HG02610 (cell line): ENCODE results near the gene TMF1.
A peak's percentile ranks its signal among the peaks of the same experiment; 100 is the strongest.

ENCODE experiments used
- ATAC-seq: cut with Tn5 transposase; IDR thresholded peaks from one replicate; pipeline ENCODE4 v1.9.1; 2021; ENCODE audit warnings: mild to moderate bottlenecking, moderate library complexity; ENCODE audit not compliant: unreplicated experiment

Gene TMF1

DNA sequence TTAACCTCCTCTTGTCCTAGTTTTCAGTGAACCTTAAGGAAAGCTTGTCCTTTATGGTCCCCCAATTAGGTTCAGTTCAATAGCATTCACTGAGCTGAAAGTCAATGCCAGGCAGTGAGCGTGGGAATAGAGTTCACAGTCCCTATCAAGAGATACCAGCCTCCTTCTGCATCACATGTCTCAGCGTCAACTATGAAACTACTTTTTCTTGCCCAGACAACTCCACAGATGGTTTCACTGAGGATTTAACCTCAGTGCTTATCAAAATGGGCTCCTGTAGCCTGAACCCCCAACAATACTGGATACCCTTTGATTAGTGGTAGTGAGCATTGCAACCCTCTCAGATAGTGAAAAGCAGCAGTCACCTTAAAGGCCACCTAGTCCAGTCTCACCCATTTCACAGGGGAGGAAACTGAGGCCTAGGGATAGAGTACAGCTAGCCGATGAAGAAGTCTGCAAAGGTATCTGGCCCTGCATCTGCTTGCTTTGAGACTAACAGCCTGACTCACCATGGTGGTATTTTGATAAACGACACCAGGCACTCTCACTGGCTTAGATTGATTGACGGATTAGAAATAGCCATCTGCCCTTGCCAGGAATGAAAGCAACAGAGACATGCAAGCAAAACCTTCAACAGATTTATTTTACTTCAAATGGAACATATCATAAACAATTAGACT is 29.6 kb upstream of the TMF1 start:
- no peak for ATAC-seq

DNA sequence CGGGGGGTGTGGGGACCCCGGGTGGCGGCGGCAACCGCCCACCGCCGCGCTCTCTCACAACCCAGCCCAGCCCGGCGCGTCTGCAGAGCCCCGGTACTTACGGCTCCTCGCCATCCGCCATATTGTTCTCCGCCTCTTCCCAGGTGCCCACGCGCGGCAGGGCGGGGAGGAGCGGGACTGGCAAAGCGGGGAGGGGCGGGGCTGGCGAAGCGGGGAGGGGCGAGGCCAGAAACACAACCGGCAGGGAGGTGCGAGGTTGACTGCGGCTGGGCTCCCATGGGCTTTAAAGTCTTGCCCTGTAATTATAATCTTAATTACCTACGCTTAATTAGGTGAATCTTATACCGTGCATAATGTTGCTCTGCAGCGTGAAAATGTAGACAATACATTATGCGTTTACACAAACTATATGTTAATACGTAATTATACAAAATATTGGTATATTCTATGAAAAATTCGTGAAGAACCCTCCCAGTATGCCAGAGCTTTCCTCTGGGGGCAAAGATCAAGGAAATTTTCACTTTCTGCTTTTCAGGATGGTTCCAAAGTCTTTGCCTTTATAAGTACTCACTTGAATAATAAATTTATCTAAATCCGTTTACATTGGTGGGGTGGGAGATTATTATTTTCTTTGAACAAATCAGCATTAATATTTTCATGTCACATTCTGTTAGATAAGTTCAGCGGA is 28.2 kb upstream of the TMF1 start, which contains the start of gene UBA3:
UBA3 (minus strand) TSS at position 133 of the 688 bp plus-strand sequence; CDS start at position 121, 12 bp downstream.
- ATAC-seq, result peak; percentile 42

DNA sequence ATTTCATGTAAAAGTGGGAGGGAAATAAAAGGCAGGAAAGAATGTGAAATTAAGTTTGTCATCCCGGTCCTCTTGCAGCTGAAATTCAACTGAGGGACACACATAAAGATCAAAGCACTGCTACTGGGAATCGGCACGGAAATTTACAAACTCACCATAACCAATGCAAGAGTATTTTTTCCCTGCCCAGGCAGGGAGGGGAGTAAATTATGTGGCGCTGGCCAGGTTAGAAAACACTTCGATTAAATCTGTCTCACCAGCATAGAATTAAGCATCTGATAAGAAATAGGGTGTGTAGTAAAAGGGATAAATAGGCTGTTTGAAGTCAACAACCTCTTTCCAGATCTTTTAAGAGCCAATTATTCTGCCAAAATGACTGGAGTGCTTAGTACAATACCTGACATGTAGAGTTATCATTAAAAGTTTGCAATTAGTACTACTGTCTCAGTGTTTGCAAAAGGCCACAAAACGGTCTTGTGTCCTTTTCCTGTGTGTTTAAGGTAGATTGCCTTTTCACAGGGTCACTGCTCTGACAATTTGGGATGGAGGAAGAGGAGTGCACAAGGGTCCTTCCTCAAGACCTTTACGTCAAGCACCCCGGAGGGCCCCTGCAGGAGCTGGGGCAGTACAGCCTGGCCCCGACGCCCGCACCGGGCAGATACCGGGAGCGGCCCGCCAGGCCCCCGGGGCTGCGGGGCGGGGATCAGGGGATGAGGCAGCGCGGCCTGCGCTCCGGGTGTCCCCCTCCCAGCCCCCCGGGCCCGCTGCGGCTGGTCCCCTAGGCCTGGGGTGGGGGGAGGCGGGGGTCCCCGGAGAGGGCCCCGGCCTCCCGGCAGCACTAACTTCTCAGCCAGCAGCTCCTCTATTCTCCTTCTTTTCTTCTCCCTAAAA is 27.4 kb upstream of the TMF1 start:
- ATAC-seq, result no peak

DNA sequence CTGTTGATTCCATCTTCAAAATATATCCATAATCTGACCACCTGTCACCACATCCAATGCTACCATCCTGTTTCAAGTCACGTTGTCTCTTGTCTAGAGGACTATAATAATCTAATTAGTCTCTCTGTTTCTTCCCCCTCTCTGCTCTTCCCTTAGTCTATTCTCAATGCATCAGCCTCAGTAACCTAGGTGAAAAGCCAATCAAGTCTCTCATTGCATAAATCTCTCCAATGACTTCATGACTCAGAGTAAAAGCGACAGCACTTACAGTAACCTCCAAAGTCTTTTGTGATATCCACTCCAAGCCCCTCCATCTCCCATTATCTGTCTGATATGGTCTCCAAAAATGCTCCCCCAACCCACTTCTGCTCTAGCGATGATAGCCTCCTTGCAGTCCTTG is 20.8 kb upstream of the TMF1 start:
- ATAC-seq, result no peak

DNA sequence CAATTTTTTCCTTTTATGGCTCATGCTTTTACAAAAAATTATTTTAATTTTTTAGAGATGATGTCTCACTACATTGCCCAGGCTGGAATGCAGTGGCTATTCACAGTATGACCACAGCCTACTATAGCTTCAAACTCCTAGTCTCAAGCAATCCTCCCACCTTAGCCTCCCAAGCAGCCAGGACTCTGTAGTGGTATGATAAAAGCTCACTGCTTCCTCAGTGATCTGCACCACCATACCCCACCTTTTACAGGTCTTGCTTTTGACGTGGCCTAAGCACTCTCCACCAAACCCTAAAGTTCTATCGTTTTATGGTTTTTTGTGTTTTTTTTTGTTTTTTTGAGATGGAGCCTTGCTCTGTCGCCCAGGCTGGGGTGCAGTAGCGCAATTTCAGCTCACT is 14.0 kb upstream of the TMF1 start:
- no peak for ATAC-seq

DNA sequence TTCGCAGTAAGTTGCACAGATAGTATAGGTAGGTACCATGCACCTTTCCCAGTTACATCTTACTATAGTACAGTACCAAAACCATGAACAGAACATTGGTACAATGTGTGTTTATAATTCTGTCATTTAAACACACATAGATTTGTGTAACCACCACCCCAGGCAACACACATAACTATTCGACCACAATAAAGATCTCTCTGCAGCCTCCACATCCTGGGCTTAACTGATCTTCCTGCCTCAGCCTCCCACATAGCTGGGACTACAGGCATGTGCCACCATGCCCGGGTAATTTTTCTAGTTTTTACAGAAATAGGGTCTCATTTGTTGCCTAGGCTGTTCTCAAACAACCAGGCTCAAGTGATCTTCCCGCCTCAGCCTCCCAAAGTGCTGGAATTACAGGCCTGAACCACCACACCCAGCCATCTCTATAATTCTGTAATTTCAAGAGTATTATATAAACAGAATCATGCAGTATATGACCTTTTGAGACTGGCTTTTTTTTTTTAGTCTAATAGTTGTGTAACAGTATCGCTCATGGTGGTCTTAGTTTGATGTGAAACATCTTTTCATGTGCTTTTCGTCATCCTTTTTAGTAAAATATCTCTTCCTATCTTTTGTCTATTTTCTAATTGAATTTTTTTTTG is 13.3 kb upstream of the TMF1 start:
- no peak for ATAC-seq

DNA sequence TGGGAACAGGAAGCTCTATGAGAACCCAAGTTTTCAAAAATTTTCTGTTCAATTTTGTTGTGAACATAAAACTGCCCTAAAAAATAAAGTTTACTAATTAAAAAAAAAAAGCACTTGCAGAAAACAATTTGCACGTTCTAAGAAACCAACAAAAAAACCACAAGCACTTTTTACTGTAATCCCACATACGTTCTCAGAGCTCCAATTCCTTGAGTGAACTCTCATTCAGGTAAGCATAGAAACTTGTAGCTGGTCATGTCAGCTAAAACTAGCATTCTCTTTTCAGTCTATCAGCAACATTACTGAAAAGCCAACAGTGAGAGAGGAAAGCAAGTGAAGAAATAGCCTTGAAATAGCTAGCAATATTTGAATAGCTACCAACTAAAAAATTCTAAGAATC is 11.5 kb upstream of the TMF1 start:
- no peak for ATAC-seq

DNA sequence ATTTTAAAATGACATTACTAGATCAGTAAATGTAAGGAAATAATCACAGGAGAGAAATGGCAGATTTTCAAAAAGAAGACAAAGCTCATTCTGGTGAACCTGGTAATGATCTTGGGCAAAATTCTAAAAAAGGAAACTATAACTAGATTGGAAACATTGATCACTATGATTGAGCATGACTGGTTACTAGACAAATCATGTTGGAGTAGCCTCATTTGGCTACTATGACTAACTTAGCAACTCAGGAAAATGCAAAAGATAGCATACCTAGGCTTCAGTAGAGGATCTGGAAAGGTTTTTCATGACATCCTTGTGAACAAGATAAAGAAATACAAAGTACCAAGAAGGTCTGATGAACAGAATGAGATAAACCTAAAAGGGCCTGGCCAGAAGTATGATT is 7.6 kb upstream of the TMF1 start:
- no peak for ATAC-seq

DNA sequence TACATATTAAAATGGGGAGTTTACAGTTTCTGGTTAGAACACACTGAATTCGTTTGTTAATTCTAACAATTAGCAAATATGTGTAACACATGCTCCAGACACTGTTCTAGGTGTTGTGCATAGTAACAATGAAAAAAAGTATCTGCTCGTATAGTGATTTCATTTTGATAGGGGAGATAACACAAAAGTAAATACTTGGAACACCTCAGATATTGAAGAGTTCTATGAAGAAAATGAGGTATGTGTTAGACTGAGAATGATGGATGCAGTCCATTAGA is 6.8 kb upstream of the TMF1 start:
- ATAC-seq, result no peak

DNA sequence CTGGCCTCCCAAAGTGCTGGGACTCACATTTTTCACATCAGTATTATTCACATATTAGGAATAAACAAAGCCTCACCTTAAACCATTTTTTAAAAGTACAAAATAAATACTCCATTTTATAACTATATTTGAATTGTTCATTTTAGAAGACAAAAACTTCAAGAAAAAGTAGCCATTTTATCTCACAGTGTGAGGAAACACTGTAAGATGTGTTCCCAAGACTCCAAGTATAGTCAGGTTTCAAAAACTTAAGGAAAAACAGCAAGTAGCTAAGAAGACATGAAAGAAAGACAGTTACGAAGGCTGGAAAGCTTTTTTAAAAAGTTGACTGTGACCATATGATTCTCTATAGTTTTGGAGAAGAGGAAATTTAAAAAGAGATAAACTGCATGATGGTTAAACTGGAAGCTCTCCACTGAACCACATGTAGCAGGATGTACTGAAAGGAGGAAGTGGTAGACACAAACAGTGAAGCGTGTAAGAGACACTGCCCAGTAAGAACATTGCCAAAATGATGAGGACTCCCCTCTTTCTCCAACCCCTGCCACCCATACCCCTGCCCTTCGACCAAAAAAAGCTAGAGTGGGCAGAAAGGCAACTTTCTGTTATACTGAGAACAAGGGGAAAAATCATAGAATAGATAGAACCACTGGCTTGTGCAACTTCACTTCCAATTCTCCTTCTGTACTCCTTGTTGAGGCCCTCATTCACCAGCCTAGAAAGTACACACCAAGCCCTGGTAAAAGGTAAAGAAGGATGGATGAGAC is 6.2 kb upstream of the TMF1 start:
- ATAC-seq, result peak; percentile 99

DNA sequence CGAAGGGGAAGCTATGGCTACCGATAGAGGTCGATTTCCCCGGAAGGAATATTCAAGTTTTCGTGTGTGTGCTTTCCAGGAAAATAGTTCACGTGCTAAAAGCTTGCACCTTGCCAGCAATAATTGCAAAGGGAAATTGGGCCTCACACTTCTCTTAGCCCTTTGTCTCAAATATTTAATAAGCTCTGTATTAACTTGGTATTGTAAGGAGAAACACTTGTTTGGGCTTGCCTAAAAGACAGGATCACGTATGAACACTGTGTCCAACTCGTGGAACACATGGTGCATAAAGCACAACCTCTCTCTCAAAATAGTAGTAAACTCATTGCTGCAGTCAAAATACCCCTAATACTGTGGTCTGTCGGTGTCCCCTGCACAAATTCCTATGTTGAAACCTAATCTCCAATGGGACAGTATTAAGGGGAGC is 352 bp upstream of the TMF1 start:
- peak; percentile 3 for ATAC-seq

DNA sequence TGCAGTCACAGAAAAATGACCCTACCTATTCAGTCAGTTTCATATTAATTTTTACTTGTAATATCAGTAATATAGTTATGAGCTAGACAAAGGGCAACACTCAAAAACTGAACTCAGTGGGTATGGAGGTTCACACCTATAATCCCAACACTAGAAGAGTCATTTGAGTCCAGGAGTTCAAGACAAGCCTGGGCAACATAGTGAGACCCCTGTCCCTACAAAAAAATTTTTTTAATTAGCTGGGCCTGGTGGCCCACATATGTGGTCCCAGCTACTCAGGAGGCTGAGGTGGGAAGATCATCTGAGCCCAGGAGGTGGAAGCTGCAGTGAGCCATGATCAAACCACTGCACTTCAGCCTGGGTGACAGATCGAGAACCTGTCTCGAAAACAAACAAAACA is 3.1 kb downstream of the TMF1 start:
- no peak for ATAC-seq

DNA sequence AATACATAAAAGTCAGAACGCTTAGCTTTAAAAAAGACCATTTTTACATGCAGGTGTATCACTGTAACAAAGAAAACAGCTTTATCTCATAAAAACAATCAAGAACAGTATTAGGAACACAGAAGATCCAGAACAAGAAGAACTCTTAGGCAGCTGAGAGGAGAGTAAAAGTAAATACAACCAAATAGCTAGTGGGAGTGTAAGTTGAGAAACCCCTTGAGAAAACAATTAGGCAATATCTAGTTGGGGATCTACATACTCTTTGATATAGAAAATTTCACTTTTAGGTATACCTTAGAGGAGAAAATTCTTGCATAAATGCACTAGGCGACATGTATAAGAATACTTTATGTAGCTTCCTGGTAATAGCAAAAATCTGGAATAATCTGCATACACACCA is 7.5 kb downstream of the TMF1 start:
- no peak for ATAC-seq

DNA sequence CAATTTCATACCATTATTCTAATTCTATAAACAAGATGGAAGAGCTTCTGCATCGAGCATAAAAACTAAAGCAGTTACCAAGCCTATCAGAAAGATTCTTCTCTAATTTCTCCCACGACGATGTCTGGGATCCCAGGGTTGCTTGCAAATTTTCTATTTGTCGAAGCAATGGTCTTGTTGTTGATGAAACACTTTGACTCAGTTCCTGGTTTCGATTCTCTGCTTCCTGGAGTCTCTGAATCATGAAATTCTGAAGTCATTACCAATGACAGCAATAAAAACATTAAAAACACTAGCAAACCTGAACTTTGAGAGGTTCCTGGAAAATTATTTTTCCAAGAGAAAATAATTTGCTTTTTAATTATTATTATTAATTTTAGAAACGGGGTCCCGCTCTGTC is 18.7 kb downstream of the TMF1 start:
- no peak for ATAC-seq

DNA sequence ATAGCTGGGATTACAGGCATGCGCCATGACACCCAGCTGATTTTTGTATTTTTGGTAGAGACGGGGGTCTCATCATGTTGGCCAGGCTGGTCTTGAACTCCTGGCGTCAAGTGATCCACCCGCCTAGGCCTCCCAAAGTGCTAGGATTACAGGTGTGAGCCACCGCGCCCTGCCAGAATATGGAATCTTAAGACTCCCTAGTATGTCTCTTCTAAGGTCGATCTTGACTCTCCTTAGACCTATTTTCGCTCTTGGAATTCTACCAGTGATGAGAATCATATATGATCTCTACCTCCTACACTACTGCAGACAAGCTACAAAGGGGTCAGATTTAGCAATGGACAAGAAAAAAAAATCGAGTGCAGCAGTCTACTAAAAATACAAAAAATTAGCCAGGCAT is 19.4 kb downstream of the TMF1 start:
- ATAC-seq, result no peak

DNA sequence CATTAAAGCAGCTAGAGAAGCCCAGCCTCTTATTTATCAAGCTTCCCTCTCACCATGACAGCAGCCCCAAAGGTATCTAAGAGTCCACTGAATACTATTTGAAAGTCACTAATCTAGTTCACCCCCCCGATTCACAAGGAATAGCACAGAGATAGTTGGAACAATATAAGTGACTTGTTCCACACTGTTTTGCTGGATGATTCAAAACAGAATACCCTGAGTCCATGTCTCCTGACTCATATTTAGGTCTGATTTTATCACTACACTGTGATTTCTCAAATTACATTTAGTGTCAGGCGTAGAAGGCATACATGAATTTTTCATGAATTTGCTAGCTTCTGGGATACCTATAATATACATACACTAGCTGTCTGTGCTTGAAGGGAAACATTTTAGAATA is 20.0 kb downstream of the TMF1 start:
- ATAC-seq, result no peak

DNA sequence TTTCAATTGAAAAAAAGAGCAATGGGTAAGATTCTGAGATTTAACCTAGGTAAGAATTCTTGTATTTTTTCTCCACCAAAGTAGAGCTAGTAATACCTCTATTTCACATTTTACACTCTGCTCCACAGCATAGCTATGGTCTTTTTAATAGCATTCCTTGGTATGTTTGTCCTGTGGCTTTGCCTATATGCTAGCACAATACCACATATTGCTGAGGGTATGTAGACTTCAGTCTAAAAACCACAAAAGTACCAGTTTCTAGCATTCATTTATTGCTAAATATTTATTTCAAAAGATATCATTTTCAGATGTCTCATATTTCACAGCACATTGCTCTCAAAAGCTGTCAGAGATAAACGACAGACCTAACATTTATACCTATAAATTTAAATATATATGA is 20.5 kb downstream of the TMF1 start:
- ATAC-seq, result no peak

DNA sequence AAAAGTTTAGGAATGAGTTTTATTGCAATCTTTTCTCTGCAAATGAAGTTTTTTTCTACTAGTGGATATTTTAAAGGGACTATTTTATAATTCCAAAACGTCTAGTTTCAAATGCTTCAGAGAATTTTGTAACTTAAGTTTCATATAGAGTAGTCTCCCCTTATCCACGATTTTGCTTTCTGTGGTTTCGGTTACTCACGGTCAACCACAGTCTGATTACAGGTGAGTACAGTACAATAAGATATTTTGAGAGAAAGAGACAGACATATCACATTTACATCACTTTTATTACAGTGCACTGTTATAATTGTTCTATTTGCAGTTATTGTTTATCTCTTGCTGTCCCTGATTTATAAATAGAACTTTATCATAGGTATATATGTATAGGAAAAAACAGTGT is 31.3 kb downstream of the TMF1 start:
- no peak for ATAC-seq

DNA sequence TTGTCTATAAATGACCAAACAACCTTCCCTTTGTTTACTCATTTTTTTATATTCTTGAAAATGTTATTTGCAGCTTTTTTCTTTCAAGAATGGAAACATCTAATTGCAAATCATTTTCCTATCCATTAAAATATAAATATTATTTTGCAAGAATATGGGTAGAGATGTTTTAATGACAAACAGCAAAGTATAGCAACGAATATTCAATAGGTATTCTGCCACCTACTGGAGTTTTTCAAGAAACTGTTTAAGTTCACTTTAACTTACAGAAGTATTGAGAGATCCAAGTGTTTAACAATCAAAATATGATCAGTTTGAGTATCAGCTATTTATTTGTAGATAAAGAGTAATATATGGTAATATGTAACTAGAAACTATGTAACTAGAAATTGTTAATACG is 31.7 kb downstream of the TMF1 start:
- ATAC-seq, result no peak

DNA sequence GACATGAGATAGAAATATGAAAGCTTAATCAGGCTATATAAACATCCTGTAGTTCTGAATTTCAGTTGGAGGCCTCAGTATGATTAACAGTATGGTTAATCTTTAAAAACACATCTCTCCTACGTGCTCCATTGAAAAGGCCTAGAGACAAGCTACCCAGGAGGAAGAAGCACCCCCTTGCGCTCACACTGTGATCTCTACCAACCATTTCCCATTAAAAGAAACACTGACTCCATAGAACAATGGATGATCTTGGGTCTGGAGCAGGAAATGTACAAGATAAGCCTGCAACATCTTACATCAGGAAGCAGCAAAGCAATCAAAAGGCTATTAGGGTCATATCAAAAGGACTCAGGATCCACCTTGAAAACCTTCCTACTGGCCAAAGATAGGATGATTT is 35.2 kb downstream of the TMF1 start:
- no peak for ATAC-seq

DNA sequence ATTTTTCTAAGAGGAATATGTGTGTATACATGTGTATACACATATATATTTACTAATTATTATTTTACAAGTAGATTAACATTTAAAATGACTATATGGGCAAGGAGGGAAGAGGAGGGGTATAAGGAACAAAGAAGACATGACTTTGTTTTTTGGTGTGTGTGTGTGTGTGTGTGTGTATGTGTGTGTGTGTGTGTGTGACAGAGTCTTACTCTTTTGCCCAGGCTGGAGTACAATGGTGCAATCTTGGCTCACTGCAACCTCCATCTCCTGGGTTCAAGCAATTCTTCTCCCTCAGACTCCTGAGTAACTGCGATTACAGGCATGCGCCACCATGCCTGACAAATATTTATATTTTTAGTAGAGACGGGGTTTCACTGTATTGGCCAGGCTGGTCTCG is 36.0 kb downstream of the TMF1 start:
- no peak for ATAC-seq
